ENCODE data around the gene NECAP2.

NECAP2 gene

GRCh38 chr1:16413191-16413590 is 27.3 kb upstream of the NECAP2 start:
- H3K4me3 ChIP-seq (ENCODE audit: low read depth, low read length) = no peak overlapping the region
- no peak for DNase-seq (ENCODE audit: low read depth)
- TF ChIP-seq CTCF (IDR thresholded peaks at IDR 0.05; ENCODE audit: control insufficient read depth, extremely low read depth, insufficient read depth) = no peak

GRCh38 chr1:16418823-16419425 is 21.6 kb upstream of the NECAP2 start:
- no peak overlapping the region for H3K4me3 ChIP-seq (ENCODE audit: low read depth, low read length)
- TF ChIP-seq CTCF (IDR thresholded peaks at IDR 0.05; ENCODE audit: control insufficient read depth, extremely low read depth, insufficient read depth) = no peak
- no peak for DNase-seq (ENCODE audit: low read depth)

DNA sequence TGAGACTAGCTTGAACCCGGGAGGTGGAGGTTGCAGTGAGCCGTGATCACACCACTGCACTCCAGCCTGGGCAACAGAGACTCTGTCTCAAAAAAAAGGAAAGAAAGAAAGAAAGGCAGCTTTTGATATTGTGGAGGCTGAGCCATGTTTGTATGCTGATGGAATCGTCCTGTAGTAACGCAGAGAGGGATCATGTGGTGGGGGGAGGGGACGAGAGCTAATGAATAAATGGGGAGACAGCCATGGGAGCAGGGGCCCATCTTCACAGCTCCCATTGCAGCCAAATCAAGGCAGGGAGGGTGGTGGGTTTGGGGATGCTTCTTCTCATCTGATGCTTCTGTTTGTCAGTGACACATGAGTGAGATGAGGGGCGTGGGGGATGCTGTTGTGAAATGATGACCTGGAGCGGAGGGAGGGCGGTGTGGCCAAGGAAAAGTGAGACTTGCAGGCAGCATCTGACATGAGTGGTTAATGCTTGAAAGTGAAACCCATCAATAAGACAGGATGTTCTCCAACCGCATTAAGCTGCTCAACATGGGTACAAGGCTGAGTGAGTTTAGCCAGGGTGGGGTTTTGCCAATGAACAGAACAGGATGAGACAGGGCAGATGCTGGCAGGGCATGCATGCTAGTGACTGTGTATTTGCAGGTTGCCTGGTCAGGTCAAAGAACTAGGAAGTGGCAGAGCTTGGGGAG is 20.0 kb upstream of the NECAP2 start:
- H3K4me3 ChIP-seq (ENCODE audit: low read depth, low read length) = no peak overlapping the region
- no peak for DNase-seq (ENCODE audit: low read depth)
- TF ChIP-seq CTCF (IDR thresholded peaks at IDR 0.05; ENCODE audit: control insufficient read depth, extremely low read depth, insufficient read depth) = no peak

GRCh38 chr1:16421201-16421600 is 19.3 kb upstream of the NECAP2 start:
- TF ChIP-seq CTCF (IDR thresholded peaks at IDR 0.05; ENCODE audit: control insufficient read depth, extremely low read depth, insufficient read depth) = no peak
- DNase-seq (ENCODE audit: low read depth) = no peak
- H3K4me3 ChIP-seq (ENCODE audit: low read depth, low read length) = no peak overlapping the region

GRCh38 chr1:16422041-16422440 is 18.5 kb upstream of the NECAP2 start:
- no peak overlapping the region for H3K4me3 ChIP-seq (ENCODE audit: low read depth, low read length)
- no peak for TF ChIP-seq CTCF (IDR thresholded peaks at IDR 0.05; ENCODE audit: control insufficient read depth, extremely low read depth, insufficient read depth)
- no peak for DNase-seq (ENCODE audit: low read depth)

DNA sequence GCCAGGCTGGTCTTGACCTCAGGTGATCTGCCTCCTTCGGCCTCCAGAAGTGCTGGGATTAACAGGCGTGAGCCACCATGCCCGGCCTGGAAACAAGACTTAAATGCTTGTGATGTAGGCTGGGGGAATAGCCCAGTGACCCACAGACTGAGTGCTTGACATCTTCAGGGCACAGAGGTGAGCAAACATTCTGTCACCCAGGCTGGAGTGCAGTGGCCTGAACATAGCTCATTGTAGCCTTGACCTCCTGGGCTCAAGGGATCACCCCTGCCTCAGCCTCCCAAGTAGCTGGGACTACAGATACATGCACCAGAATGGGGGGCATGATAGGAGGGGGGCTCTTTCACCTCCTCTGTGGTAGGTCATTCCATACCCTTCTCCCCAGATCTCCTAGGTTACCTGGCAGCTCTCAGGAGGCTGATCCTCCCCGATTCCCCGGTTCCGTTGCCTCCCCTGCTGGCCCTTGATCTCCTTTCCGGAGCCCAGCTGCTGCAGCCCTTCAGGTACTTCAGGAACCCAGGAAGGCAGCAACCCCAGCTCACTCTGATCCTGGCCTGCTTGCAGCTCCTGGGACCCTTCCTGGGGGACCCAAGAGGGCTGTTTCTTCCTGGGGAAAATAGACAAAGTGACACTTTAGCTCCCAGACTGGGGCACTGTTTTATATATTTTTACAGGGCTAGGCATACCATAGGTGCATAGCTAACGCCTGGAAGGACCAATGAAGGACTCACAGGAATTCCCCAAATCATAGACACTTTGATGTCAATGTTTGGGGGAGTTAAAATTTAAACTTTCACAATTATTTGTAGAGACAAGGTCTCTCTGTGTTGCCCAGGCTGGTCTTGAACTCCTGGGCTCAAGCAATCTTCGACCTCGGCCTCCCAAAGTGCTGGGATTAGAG is 15.1 kb upstream of the NECAP2 start:
- TF ChIP-seq CTCF (IDR thresholded peaks at IDR 0.05; ENCODE audit: control insufficient read depth, extremely low read depth, insufficient read depth) = no peak
- H3K4me3 ChIP-seq (ENCODE audit: low read depth, low read length) = no peak overlapping the region
- no peak for DNase-seq (ENCODE audit: low read depth)
